ENCODE measurements around the gene UQCC3.
"Not testable (repeated sequence)": the region's sequence is repeated elsewhere in the genome, so short reads cannot be mapped to it uniquely, and the experiment has no call there.

UQCC3 gene

DNA sequence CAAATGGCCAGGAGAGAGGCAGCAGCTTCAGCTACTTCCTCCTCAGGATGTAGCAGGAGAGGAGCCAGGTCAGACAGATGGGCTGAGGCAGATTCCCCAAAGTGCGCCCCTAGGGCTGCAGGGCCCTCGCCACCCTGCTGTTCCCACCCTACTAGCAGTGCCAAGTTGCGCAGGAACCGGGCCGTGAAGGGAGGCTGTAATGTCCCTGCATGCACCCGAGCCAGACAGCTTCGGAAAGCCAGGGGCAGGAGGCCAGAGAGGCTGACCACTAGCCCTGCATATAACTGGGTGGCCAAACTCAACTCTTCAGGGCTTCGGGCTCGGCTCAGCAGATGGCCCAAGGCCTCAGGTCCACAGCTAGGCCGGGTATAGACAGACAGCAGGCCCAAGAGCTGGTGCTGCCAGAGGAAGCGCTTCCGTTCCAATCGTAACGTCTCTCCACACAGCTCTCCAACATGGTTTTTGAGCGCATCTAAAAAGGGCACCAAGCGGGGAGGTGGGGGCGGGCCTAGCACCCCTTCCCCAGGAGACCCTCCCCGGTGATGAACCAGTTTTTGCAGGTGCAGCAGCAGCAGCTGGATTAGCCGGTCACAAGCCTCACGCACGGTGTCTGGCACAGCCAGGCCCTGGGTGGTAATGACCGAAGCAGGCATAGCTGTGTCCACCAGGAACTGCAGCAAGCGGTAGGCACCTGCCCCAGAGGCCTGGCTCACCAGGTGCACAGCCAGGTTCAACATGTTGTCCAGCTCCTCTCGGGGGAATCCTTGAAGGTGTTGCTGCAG lies 23.1 kb upstream of the UQCC3 start:
- WGBS, 2 experiments, result 94% methylated on average over 24 of the region's 24 CpGs

DNA sequence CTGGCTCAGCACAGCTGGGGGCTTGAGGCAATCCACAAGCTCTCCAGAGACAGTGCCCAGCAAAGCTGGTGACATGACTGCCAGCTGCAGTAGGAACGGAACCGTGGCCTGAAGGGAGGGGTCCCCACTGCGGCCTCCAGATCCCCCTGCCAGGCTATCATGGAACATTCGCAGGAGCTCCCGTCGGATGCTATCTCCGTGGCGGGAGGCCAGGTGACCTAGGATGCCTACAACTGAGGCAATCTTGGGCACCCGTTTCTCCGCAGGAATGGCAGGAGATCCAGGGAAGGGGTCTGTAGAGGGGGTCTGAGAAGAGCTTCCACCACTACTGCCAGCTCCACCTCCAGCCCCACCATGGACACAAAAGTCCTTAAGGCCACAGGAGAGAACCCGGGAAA lies 22.5 kb upstream of the UQCC3 start:
- H3K4me3 ChIP-seq (ENCODE audit: insufficient read depth, low read depth, low read length), result no peak overlapping the region
- no peak overlapping the region for H3K27ac ChIP-seq (ENCODE audit: insufficient read depth, low read depth, low read length, poor library complexity, severe bottlenecking)
- no peaks in the 10 kb centered on the region for H3K4me1 ChIP-seq (ENCODE audit: control insufficient read depth, insufficient read depth, low read length)
- H3K9me3 ChIP-seq (ENCODE audit: control insufficient read depth, low read length), result no peaks in the 10 kb centered on the region
- H3K36me3 ChIP-seq (ENCODE audit: control insufficient read depth, insufficient read depth, low read length), result peaks cover 17% of the 10 kb centered on the region
- H3K27me3 ChIP-seq (ENCODE audit: control insufficient read depth, insufficient read depth, low read length, poor library complexity, severe bottlenecking), result no peaks in the 10 kb centered on the region
- WGBS, 2 experiments, result 94 to 96% methylated on average over 9 to 11 of the region's 11 CpGs

More for the DNA sequence above, 23.1 kb upstream of the UQCC3 start:
- H3K36me3 ChIP-seq (ENCODE audit: control insufficient read depth, insufficient read depth, low read length), result peaks cover 17% of the 10 kb centered on the region
- no peaks in the 10 kb centered on the region for H3K4me1 ChIP-seq (ENCODE audit: control insufficient read depth, insufficient read depth, low read length)
- H3K27me3 ChIP-seq (ENCODE audit: control insufficient read depth, insufficient read depth, low read length, poor library complexity, severe bottlenecking), result no peaks in the 10 kb centered on the region
- H3K4me3 ChIP-seq (ENCODE audit: insufficient read depth, low read depth, low read length), result no peak overlapping the region
- no peaks in the 10 kb centered on the region for H3K9me3 ChIP-seq (ENCODE audit: control insufficient read depth, low read length)
- no peak overlapping the region for H3K27ac ChIP-seq (ENCODE audit: insufficient read depth, low read depth, low read length, poor library complexity, severe bottlenecking)

DNA sequence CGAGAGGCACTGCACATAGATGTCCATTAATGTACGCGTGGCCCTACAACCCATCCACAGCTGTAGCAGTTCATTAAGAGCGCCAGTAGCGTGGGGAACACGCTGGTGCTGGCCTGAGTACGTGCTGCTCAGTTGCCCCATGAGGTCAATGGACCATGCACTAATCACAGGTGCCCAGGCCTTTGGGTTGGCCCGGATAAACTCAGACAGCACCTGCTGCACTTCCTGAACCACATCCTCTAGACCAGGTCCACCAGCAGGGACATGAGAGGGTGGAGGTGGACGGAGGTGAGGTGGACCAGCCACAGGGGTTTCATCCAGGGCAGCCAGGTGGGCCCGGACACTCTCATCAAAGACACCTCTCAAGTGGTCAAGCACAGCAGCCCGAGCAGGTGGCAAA lies 22.0 kb upstream of the UQCC3 start:
- H3K36me3 ChIP-seq (ENCODE audit: control insufficient read depth, insufficient read depth, low read length), result peaks cover 12% of the 10 kb centered on the region
- no peaks in the 10 kb centered on the region for H3K9me3 ChIP-seq (ENCODE audit: control insufficient read depth, low read length)
- no peaks in the 10 kb centered on the region for H3K4me1 ChIP-seq (ENCODE audit: control insufficient read depth, insufficient read depth, low read length)
- H3K27me3 ChIP-seq (ENCODE audit: control insufficient read depth, insufficient read depth, low read length, poor library complexity, severe bottlenecking), result no peaks in the 10 kb centered on the region
- no peak overlapping the region for H3K27ac ChIP-seq (ENCODE audit: insufficient read depth, low read depth, low read length, poor library complexity, severe bottlenecking)
- H3K4me3 ChIP-seq (ENCODE audit: insufficient read depth, low read depth, low read length), result no peak overlapping the region
- 96% methylated on average over 11 of the region's 11 CpGs for WGBS, 2 experiments

DNA sequence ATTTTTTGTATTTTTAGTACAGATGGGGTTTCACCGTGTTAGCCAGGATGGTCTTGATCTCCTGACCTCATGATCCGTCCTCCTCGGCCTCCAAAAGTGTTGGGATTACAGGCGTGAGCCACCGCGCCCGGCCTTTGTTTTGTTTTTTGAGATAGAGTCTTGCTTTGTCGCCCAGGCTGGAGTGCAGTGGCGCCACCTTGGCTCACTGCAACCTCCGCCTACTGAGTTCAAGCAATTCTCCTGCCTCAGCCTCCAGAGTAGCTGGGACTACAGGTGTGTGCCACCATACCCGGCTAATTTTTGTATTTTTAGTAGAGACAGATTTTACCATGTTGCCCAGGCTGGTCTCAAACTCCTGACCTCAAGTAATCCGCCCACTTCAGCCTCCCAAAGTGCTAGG lies 21.2 kb upstream of the UQCC3 start:
- not testable (repeated sequence) for H3K4me3 ChIP-seq (ENCODE audit: insufficient read depth, low read depth, low read length); H3K36me3 ChIP-seq (ENCODE audit: control insufficient read depth, insufficient read depth, low read length); H3K27ac ChIP-seq (ENCODE audit: insufficient read depth, low read depth, low read length, poor library complexity, severe bottlenecking); H3K27me3 ChIP-seq (ENCODE audit: control insufficient read depth, insufficient read depth, low read length, poor library complexity, severe bottlenecking); H3K4me1 ChIP-seq (ENCODE audit: control insufficient read depth, insufficient read depth, low read length); H3K9me3 ChIP-seq (ENCODE audit: control insufficient read depth, low read length)
- 91 to 96% methylated on average over 12 of the region's 12 CpGs for WGBS, 2 experiments

DNA sequence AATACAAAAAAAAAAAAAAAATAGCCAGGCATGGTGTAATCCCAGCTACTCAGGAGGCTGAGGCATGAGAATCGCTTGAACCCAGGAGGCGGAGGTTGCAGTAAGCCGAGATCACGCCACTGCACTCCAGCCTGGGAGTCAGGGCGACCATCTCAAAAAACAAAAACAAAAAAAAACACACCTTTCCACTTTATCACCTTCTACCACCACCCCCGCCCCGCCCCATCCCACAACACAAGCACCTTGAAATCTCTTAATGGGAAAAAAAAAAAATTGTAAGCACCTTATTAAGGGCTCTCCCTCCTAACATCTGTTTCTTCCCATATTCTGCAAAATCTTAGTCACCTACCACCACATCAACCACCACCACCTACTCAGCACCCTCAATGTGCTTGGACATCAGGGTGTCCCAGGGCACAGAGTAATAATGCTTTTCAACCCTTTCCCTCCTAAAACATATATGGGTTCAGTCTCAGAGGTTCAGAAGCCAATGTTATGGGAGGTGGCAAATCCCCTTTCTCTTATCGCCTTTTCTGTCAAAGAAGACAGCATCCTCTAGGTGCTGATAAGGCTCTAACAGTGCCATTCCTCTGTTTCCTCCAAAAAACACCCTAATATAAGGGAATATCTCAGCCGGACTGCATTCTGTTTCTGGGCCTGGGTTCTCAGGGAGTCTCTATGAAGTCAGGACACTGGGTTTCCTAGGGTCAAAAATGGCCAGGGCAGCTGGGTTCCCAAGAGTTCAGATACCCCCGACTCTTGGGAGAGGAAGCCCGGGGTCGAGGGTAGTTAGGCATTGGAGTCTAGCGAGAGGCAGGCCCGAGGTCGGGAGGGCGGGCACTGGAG lies 19.1 kb upstream of the UQCC3 start:
- WGBS, 2 experiments, result 41% methylated on average over 16 of the region's 16 CpGs
- peak overlapping the region; percentile 96 for H3K4me3 ChIP-seq (ENCODE audit: insufficient read depth, low read depth, low read length)
- no peaks in the 10 kb centered on the region for H3K27me3 ChIP-seq (ENCODE audit: control insufficient read depth, insufficient read depth, low read length, poor library complexity, severe bottlenecking)
- peak overlapping the region; percentile 79 for H3K27ac ChIP-seq (ENCODE audit: insufficient read depth, low read depth, low read length, poor library complexity, severe bottlenecking)
- H3K4me1 ChIP-seq (ENCODE audit: control insufficient read depth, insufficient read depth, low read length), result no peaks in the 10 kb centered on the region
- peaks cover 8% of the 10 kb centered on the region for H3K36me3 ChIP-seq (ENCODE audit: control insufficient read depth, insufficient read depth, low read length)
- H3K9me3 ChIP-seq (ENCODE audit: control insufficient read depth, low read length), result no peaks in the 10 kb centered on the region

DNA sequence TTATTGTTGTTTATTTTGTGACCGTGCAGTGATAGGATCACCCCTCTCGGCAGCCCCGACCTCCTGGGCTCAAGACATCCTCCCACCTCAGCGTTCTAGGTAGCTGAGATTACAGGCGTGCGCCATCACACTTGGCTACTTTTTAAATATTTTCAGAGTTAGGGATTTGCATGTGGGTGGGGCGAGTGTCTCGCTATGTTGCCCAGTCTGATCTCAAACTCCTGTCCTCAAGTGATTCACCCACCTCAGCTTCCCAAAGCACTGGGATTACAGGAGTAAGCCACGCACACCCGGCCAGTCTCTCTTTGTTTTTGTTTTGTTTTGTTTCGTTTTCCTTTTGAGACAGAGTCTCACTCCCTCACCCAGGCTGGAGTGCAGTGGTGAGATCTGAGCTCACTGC lies 17.2 kb upstream of the UQCC3 start:
- H3K9me3 ChIP-seq (ENCODE audit: control insufficient read depth, low read length), result no peaks in the 10 kb centered on the region
- H3K4me3 ChIP-seq (ENCODE audit: insufficient read depth, low read depth, low read length), result no peak overlapping the region
- no peaks in the 10 kb centered on the region for H3K4me1 ChIP-seq (ENCODE audit: control insufficient read depth, insufficient read depth, low read length)
- WGBS, 2 experiments, result 94% methylated on average over 11 of the region's 11 CpGs
- no peak overlapping the region for H3K27ac ChIP-seq (ENCODE audit: insufficient read depth, low read depth, low read length, poor library complexity, severe bottlenecking)
- H3K27me3 ChIP-seq (ENCODE audit: control insufficient read depth, insufficient read depth, low read length, poor library complexity, severe bottlenecking), result no peaks in the 10 kb centered on the region
- H3K36me3 ChIP-seq (ENCODE audit: control insufficient read depth, insufficient read depth, low read length), result peaks cover 6% of the 10 kb centered on the region

DNA sequence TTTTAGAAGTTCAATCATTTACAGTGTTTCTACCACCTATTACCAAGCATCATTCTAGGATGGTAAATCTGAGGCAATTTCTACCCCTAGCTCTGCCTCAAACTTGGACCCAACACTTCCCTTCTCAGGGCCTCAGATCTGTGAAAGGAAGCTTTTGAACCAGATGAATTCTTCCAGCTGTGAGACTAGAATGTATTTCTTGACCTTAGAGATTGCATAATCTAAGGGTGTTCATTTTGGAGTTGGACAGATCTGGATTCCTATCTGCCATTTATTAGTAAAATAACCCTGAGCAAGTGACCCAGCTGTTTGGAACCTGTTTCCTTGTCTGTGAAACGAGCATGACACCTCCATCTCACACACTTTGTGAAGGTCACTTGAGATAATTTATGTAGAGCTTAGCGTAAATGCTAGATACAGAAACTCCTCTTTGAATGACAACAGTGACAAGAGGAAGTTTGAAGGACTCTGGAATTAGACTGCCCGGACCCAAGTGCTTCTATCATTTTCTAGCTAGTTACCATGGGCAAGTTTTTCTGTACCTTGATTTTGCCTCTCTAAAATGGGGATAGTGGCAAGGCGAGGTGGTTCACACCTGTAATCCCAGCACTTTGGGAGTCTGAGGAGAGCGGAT lies 14.6 kb upstream of the UQCC3 start:
- Histone ChIP-seq H3K27ac (ENCODE audit: insufficient read depth, low read depth, low read length, poor library complexity, severe bottlenecking) (no peak overlapping the region), H3K9me3 (ENCODE audit: control insufficient read depth, low read length) (no peaks in the 10 kb centered on the region), H3K4me3 (ENCODE audit: insufficient read depth, low read depth, low read length) (no peak overlapping the region), H3K4me1 (ENCODE audit: control insufficient read depth, insufficient read depth, low read length) (no peaks in the 10 kb centered on the region), H3K27me3 (ENCODE audit: control insufficient read depth, insufficient read depth, low read length, poor library complexity, severe bottlenecking) (no peaks in the 10 kb centered on the region), H3K36me3 (ENCODE audit: control insufficient read depth, insufficient read depth, low read length) (no peaks in the 10 kb centered on the region)
- WGBS, 2 experiments, result 72 to 79% methylated on average over 5 of the region's 5 CpGs

DNA sequence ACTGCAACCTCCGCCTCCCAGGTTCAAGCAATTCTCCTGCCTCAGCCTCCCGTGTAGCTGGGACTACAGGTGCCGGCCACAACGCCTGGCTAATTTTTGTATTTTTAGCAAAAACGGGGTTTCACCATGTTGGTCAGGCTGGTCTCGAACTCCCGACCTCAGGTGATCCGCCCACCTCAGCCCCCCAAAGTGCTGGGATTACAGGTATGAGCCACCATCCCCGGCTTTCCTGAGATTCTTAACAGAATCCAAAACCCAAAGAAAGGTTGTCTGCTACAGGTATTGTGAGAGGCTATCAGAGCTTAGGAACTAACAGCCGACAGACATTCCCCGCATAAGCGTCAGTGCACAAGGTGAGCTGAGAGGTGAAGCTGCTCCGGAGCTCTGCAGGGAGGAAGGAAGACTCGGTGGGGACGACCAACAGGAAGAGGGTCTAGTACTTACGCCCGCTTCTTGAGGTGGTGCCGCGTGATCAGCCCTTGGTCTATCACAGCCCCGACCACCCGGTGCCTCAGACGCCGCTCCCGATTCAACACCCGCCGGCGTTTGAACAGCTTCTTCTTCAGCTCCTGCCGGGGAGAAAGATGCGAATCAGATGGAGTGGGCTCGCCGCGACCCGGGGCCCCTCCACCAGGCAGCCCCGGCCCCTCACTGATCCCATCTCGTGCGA lies 6.9 kb upstream of the UQCC3 start:
- H3K36me3 ChIP-seq (ENCODE audit: control insufficient read depth, insufficient read depth, low read length), result peaks cover 8% of the 10 kb centered on the region
- no peaks in the 10 kb centered on the region for H3K9me3 ChIP-seq (ENCODE audit: control insufficient read depth, low read length)
- WGBS, 2 experiments, result 3% methylated on average over 36 of the region's 36 CpGs
- H3K4me3 ChIP-seq (ENCODE audit: insufficient read depth, low read depth, low read length), result peak overlapping the region; percentile 97
- H3K27ac ChIP-seq (ENCODE audit: insufficient read depth, low read depth, low read length, poor library complexity, severe bottlenecking), result peak overlapping the region; percentile 90
- H3K4me1 ChIP-seq (ENCODE audit: control insufficient read depth, insufficient read depth, low read length), result peaks cover 14% of the 10 kb centered on the region
- H3K27me3 ChIP-seq (ENCODE audit: control insufficient read depth, insufficient read depth, low read length, poor library complexity, severe bottlenecking), result no peaks in the 10 kb centered on the region

DNA sequence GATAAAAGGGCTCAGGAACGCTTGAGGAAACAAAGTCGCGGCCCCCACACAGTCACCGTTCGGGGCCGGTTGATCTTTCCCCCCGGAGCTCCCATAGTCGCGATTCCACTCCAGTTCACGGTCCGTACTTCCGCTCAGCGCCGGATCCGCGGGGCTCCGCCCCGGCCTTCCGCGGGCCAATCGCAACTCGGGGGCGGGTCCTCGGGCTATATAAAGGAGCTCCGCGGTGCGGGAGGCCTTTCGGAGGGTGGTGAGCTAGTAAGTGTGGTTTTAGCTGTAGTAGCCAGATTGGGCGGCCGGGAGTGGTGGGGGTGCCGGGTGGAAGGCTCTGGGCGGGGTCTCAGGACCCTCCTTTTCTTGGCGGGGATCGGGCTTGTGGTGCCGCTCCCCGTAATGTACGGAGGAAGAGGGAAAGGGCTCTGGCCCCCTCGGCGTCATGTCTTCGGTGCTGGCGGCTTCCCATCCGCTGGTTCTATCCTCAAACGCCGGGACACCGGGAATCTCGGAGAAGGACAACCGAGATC lies 6.3 kb upstream of the UQCC3 start, which contains the start of the genes C11orf98 and CSKMT:
TSS of gene C11orf98 (minus strand) at position 136 of the 524 bp plus-strand sequence. CDS start at position 95, 41 bp downstream.
TSS of gene CSKMT (plus strand) at position 238 of the 524 bp plus-strand sequence. CDS start 568 bp downstream, outside the sequence.
- H3K27ac ChIP-seq (ENCODE audit: insufficient read depth, low read depth, low read length, poor library complexity, severe bottlenecking), result peak within 1 kb of the TSS; percentile 90
- peaks cover 8% of the 10 kb centered on the region for H3K36me3 ChIP-seq (ENCODE audit: control insufficient read depth, insufficient read depth, low read length)
- 0 to 1% methylated on average over 47 of the region's 47 CpGs for WGBS, 2 experiments
- peak within 1 kb of the TSS; percentile 97 for H3K4me3 ChIP-seq (ENCODE audit: insufficient read depth, low read depth, low read length)
- no peaks in the 10 kb centered on the region for H3K9me3 ChIP-seq (ENCODE audit: control insufficient read depth, low read length)
- no peaks in the 10 kb centered on the region for H3K27me3 ChIP-seq (ENCODE audit: control insufficient read depth, insufficient read depth, low read length, poor library complexity, severe bottlenecking)
- peaks cover 14% of the 10 kb centered on the region for H3K4me1 ChIP-seq (ENCODE audit: control insufficient read depth, insufficient read depth, low read length)
